ENCODE results near the gene GTF3A.

Gene GTF3A

GRCh38 chr13:27406178-27406939, 18.1 kb upstream of the GTF3A start:
- WGBS, result 91% methylated on average over 11 of the region's 12 CpGs
- H3K36me3 ChIP-seq (ENCODE audit: insufficient read depth, low read length), result no peaks in the 10 kb centered on the region
- H3K27ac ChIP-seq (ENCODE audit: low read depth, low read length), result no peak overlapping the region

GRCh38 chr13:27408074-27408473, 16.3 kb upstream of the GTF3A start:
- H3K9ac ChIP-seq (ENCODE audit: low read depth, low read length), result no peak overlapping the region
- H3K36me3 ChIP-seq (ENCODE audit: insufficient read depth, low read length), result no peaks in the 10 kb centered on the region
- H3K4me1 ChIP-seq (ENCODE audit: insufficient read depth, low read length), result peaks cover 9% of the 10 kb centered on the region
- 88% methylated on average over 3 of the region's 4 CpGs for WGBS
- 0 out of 2 replicates have a peak, but pooled peaks cover 3% of the 10 kb centered on the region for H3K9me3 ChIP-seq (ENCODE audit: insufficient read depth, low read depth, low read length)
- no peak overlapping the region for H3K27ac ChIP-seq (ENCODE audit: low read depth, low read length)
- H3K27me3 ChIP-seq (ENCODE audit: insufficient read depth, low read length), result no peaks in the 10 kb centered on the region
- H3K4me3 ChIP-seq (ENCODE audit: low read length), result no peak overlapping the region

More at GRCh38 chr13:27406178-27406939, 18.1 kb upstream of the GTF3A start:
- H3K9me3 ChIP-seq (ENCODE audit: insufficient read depth, low read depth, low read length), result 0 out of 2 replicates have a peak, but pooled peaks cover 3% of the 10 kb centered on the region
- H3K4me1 ChIP-seq (ENCODE audit: insufficient read depth, low read length), result peaks cover 12% of the 10 kb centered on the region
- no peaks in the 10 kb centered on the region for H3K27me3 ChIP-seq (ENCODE audit: insufficient read depth, low read length)
- no peak overlapping the region for H3K4me3 ChIP-seq (ENCODE audit: low read length)
- H3K9ac ChIP-seq (ENCODE audit: low read depth, low read length), result no peak overlapping the region

GRCh38 chr13:27409013-27409412, 15.4 kb upstream of the GTF3A start:
- H3K4me1 ChIP-seq (ENCODE audit: insufficient read depth, low read length), result no peaks in the 10 kb centered on the region
- no peaks in the 10 kb centered on the region for H3K36me3 ChIP-seq (ENCODE audit: insufficient read depth, low read length)
- H3K27ac ChIP-seq (ENCODE audit: low read depth, low read length), result no peak overlapping the region
- no peak overlapping the region for H3K4me3 ChIP-seq (ENCODE audit: low read length)
- H3K9ac ChIP-seq (ENCODE audit: low read depth, low read length), result no peak overlapping the region
- H3K27me3 ChIP-seq (ENCODE audit: insufficient read depth, low read length), result no peaks in the 10 kb centered on the region
- H3K9me3 ChIP-seq (ENCODE audit: insufficient read depth, low read depth, low read length), result 0 out of 2 replicates have a peak, but pooled peaks cover 3% of the 10 kb centered on the region
- WGBS, result 98% methylated on average over 2 of the region's 2 CpGs

GRCh38 chr13:27411341-27411740, 13.1 kb upstream of the GTF3A start:
- Histone ChIP-seq H3K4me1 (ENCODE audit: insufficient read depth, low read length) (no peaks in the 10 kb centered on the region), H3K4me3 (ENCODE audit: low read length) (no peak overlapping the region), H3K9me3 (ENCODE audit: insufficient read depth, low read depth, low read length) (0 out of 2 replicates have a peak, but pooled peaks cover 3% of the 10 kb centered on the region), H3K36me3 (ENCODE audit: insufficient read depth, low read length) (no peaks in the 10 kb centered on the region), H3K27ac (ENCODE audit: low read depth, low read length) (no peak overlapping the region), H3K27me3 (ENCODE audit: insufficient read depth, low read length) (no peaks in the 10 kb centered on the region), H3K9ac (ENCODE audit: low read depth, low read length) (no peak overlapping the region)
- 91% methylated on average over 3 of the region's 3 CpGs for WGBS

DNA sequence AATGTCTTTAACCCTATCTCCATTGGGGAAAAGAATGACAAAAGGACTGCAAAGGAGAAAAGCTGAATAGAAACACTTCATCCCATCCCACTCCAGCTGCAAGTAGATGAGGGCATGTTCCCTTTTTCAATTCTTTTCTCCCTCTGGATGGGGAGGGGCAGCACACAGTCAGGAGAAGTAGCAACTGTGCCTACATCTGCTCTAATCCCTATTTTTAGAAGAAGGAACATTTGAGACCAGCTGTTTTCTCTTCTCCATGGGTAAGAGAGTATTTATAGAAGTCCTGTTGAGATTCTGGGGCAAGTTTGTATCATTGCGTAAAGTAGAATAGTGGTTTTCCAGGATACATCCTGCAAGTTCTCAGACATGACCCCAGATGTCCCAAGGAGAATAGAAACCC, 9.3 kb upstream of the GTF3A start:
- no peak overlapping the region for H3K9ac ChIP-seq (ENCODE audit: low read depth, low read length)
- H3K36me3 ChIP-seq (ENCODE audit: insufficient read depth, low read length), result no peaks in the 10 kb centered on the region
- no peaks in the 10 kb centered on the region for H3K27me3 ChIP-seq (ENCODE audit: insufficient read depth, low read length)
- H3K27ac ChIP-seq (ENCODE audit: low read depth, low read length), result no peak overlapping the region
- 100% methylated on average over 1 of the region's 1 CpG for WGBS
- no peak overlapping the region for H3K4me3 ChIP-seq (ENCODE audit: low read length)
- no peaks in the 10 kb centered on the region for H3K4me1 ChIP-seq (ENCODE audit: insufficient read depth, low read length)
- no peaks in the 10 kb centered on the region for H3K9me3 ChIP-seq (ENCODE audit: insufficient read depth, low read depth, low read length)

DNA sequence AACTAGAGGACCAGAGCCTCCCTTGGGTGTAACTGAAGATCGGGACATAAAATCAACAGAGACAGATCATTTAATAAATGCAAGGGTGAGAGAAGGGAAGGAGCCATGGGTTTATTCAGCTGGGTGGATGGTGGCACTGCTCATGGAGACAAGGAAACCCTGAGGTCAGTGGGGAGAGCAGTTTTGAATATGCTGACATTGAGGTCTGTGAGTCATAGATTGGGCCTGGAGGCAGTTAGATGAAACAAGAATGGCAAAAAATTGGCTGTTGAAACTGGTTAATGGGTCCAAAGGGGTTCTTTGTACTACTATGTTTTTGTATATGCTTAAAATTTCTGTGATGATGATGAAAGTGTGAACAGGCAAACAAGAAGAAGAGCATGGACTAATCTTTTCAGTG, 5.1 kb upstream of the GTF3A start:
- Histone ChIP-seq H3K4me3 (ENCODE audit: low read length) (no peak overlapping the region), H3K9ac (ENCODE audit: low read depth, low read length) (no peak overlapping the region), H3K27ac (ENCODE audit: low read depth, low read length) (no peak overlapping the region), H3K4me1 (ENCODE audit: insufficient read depth, low read length) (no peaks in the 10 kb centered on the region), H3K27me3 (ENCODE audit: insufficient read depth, low read length) (peaks cover 11% of the 10 kb centered on the region), H3K36me3 (ENCODE audit: insufficient read depth, low read length) (no peaks in the 10 kb centered on the region), H3K9me3 (ENCODE audit: insufficient read depth, low read depth, low read length) (no peaks in the 10 kb centered on the region)
- 88% methylated on average over 1 of the region's 1 CpG for WGBS

DNA sequence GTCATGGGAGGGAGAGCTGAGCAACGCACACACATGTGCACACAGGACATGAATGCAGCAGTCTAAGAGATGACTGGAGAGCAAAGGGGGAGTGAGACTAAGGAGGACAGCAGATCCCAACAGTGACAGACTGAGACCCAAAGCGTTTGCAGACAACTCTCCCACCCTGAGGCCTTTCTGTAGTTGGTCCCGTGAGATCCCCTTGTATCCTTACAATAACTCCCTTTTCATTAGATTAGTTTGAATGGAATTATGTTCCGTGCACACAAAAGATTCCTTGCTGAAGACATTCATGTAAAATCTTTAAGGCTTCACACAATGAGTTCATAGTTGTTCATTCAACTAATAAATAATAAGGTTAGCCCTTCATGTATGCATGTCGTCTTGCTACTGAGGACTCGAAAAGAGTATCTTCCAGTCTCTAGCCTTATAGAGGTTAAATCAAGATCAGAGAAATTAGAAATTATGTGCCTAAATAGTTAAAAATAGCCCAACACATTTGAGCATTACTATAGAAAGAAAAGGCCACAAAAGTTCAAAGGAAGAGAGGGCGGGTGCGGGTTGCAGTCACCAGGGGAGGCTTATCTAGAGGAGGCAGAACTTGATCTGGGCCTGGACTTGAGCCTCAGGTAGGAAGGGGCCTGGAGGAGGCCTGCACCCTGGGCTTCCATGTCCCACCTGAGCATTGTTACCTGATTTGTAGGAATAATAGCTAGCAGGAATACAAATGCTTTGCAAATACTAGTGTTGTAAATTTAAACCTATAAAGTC, 3.1 kb upstream of the GTF3A start:
- Histone ChIP-seq H3K4me1 (ENCODE audit: insufficient read depth, low read length) (peaks cover 12% of the 10 kb centered on the region), H3K9me3 (ENCODE audit: insufficient read depth, low read depth, low read length) (no peaks in the 10 kb centered on the region), H3K36me3 (ENCODE audit: insufficient read depth, low read length) (no peaks in the 10 kb centered on the region), H3K4me3 (ENCODE audit: low read length) (no peak overlapping the region), H3K27me3 (ENCODE audit: insufficient read depth, low read length) (peaks cover 11% of the 10 kb centered on the region), H3K9ac (ENCODE audit: low read depth, low read length) (no peak overlapping the region), H3K27ac (ENCODE audit: low read depth, low read length) (no peak overlapping the region)
- WGBS, result 84% methylated on average over 6 of the region's 8 CpGs

DNA sequence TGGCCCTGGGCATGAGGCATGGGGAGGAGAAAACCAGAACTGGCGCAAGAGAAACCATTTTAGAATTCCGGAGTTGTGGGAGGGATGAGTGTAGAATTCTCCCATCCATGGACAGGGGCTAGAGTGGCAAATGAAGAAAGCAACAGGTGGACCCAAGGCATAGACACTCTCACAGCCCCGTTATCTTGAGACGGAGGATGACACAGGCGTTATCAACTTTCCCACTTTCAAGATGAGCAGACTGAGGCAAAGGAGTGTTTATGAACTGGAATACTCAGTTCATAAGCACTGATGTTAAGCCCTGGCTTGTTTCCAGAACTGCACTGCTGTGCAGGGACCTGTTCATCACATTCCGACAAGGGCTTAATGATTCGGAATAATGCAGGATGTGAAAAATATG, 1.1 kb upstream of the GTF3A start:
- no peak overlapping the region for H3K27ac ChIP-seq (ENCODE audit: low read depth, low read length)
- H3K4me1 ChIP-seq (ENCODE audit: insufficient read depth, low read length), result peaks cover 19% of the 10 kb centered on the region
- no peak overlapping the region for H3K4me3 ChIP-seq (ENCODE audit: low read length)
- H3K9ac ChIP-seq (ENCODE audit: low read depth, low read length), result no peak overlapping the region
- peaks cover 14% of the 10 kb centered on the region for H3K36me3 ChIP-seq (ENCODE audit: insufficient read depth, low read length)
- no peaks in the 10 kb centered on the region for H3K9me3 ChIP-seq (ENCODE audit: insufficient read depth, low read depth, low read length)
- 96% methylated on average over 7 of the region's 7 CpGs for WGBS
- H3K27me3 ChIP-seq (ENCODE audit: insufficient read depth, low read length), result peaks cover 11% of the 10 kb centered on the region

DNA sequence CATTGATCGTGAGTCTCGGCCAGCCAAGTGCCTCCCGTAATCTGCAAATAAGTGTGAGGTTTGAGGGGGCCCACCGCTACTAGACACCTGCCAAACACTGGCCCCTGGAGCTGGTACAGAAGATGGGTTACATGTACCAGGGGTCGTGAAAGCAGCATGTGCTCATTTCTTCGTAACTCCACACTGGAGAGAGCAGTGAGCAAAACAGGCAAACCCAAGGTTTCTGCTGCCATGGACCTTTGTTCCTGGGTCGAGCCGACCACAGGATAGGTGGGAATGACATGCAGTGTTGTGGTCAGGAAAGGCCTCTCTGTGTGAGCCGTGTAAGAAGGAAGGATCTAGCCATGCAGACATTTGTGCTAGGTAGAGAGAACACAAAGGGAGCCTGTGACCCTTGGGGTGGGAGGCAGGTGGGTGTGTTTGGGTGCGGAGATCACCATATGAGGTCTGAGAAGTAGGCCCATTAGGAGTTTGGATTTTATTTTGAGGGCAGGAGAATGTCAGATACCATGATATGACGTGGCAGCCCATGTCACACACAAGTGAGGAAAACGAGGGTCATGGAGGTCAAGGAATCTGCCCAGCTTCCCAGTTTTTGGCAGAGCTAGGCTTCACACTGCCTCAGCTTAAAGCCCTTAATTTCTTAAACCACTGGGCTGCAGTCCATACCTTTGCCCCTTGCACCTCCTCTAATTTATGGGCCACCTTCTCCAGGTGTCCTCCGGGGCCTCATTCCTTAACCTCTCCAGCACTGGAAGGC, 919 bp downstream of the GTF3A start:
- Histone ChIP-seq H3K9ac (ENCODE audit: low read depth, low read length) (peak overlapping the region; percentile 70), H3K4me1 (ENCODE audit: insufficient read depth, low read length) (peaks cover 19% of the 10 kb centered on the region), H3K27me3 (ENCODE audit: insufficient read depth, low read length) (peaks cover 11% of the 10 kb centered on the region), H3K4me3 (ENCODE audit: low read length) (peak overlapping the region; percentile 75), H3K9me3 (ENCODE audit: insufficient read depth, low read depth, low read length) (no peaks in the 10 kb centered on the region), H3K27ac (ENCODE audit: low read depth, low read length) (no peak overlapping the region), H3K36me3 (ENCODE audit: insufficient read depth, low read length) (peaks cover 34% of the 10 kb centered on the region)
- 36% methylated on average over 13 of the region's 13 CpGs for WGBS

GRCh38 chr13:27425918-27426630, 1.7 kb downstream of the GTF3A start:
- Histone ChIP-seq H3K9me3 (ENCODE audit: insufficient read depth, low read depth, low read length) (no peaks in the 10 kb centered on the region), H3K9ac (ENCODE audit: low read depth, low read length) (no peak overlapping the region), H3K36me3 (ENCODE audit: insufficient read depth, low read length) (peaks cover 41% of the 10 kb centered on the region), H3K27ac (ENCODE audit: low read depth, low read length) (no peak overlapping the region), H3K4me1 (ENCODE audit: insufficient read depth, low read length) (peaks cover 19% of the 10 kb centered on the region), H3K4me3 (ENCODE audit: low read length) (peak overlapping the region; percentile 75), H3K27me3 (ENCODE audit: insufficient read depth, low read length) (peaks cover 11% of the 10 kb centered on the region)
- WGBS, result 34% methylated on average over 17 of the region's 17 CpGs
